ENCODE results near the gene TMEM201. TPM values are rescaled to one million over a fixed set of nuclear protein-coding genes. Genes with fewer than 3 reads are reported as not detected.

TMEM201 gene
- total RNA-seq, 2 donors from 2014 or later = 11.2 to 15.0 TPM

- Histone ChIP-seq H3K27me3 (replicated peaks; ENCODE audit: insufficient read depth) (no peaks in the 10 kb centered on the region), H3K36me3 (peaks cover 3% of the 10 kb centered on the region), H3K27ac (no peak overlapping the region), H3K4me1 (ENCODE audit: control insufficient read depth in 1 of 2, low read depth in 2 of 2) (no peaks in the 10 kb centered on the region), H3K9me3 (no peaks in the 10 kb centered on the region), H3K4me3 (no peak overlapping the region)
- TF ChIP-seq, protein P1, sequence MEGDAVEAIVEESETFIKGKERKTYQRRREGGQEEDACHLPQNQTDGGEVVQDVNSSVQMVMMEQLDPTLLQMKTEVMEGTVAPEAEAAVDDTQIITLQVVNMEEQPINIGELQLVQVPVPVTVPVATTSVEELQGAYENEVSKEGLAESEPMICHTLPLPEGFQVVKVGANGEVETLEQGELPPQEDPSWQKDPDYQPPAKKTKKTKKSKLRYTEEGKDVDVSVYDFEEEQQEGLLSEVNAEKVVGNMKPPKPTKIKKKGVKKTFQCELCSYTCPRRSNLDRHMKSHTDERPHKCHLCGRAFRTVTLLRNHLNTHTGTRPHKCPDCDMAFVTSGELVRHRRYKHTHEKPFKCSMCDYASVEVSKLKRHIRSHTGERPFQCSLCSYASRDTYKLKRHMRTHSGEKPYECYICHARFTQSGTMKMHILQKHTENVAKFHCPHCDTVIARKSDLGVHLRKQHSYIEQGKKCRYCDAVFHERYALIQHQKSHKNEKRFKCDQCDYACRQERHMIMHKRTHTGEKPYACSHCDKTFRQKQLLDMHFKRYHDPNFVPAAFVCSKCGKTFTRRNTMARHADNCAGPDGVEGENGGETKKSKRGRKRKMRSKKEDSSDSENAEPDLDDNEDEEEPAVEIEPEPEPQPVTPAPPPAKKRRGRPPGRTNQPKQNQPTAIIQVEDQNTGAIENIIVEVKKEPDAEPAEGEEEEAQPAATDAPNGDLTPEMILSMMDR (IDR thresholded peaks at IDR 0.05) = no peak
- DNase-seq (ENCODE audit: low spot score) (no peak), ATAC-seq (ENCODE audit: insufficient number of reproducible peaks, low FRiP score, low read depth) (no peak)
These were observed 12.4 kb downstream of the TMEM201 start for GRCh38 chr1:9600861-9601834.

- ATAC-seq (ENCODE audit: insufficient number of reproducible peaks, low FRiP score, low read depth) (no peak), DNase-seq (ENCODE audit: low spot score) (no peak)
- Histone ChIP-seq H3K27me3 (replicated peaks; ENCODE audit: insufficient read depth) (no peaks in the 10 kb centered on the region), H3K9me3 (no peaks in the 10 kb centered on the region), H3K27ac (no peak overlapping the region), H3K4me1 (ENCODE audit: control insufficient read depth in 1 of 2, low read depth in 2 of 2) (no peaks in the 10 kb centered on the region), H3K4me3 (no peak overlapping the region), H3K36me3 (peaks cover 3% of the 10 kb centered on the region)
- TF ChIP-seq, protein P1 (IDR thresholded peaks at IDR 0.05) = no peak
These were observed 13.5 kb downstream of the TMEM201 start for GRCh38 chr1:9601942-9602793.

DNA sequence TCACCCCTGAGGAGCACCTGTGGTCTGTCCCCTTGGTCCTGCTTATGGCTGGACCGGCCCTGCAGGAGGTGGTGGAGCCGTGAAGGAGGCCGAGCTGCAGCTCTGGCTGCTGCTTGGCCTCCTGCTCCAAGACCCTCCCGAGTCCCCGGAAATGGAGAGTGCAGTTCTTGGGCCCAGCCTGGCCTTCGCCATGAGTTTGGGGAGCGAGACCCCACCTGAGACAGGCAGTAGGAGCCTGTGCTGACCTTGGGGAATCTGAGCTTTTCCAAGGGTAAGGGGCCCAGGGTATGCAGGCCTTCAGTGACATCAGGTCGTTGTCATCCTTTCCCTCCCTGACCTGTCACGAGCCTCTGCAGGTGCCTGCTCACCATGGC, 14.1 kb downstream of the TMEM201 start:
- TF ChIP-seq, protein P1 (IDR thresholded peaks at IDR 0.05) = no peak
- ATAC-seq (ENCODE audit: insufficient number of reproducible peaks, low FRiP score, low read depth) (no peak), DNase-seq (ENCODE audit: low spot score) (no peak)
- H3K36me3 ChIP-seq = peaks cover 3% of the 10 kb centered on the region
- no peaks in the 10 kb centered on the region for H3K4me1 ChIP-seq (ENCODE audit: control insufficient read depth in 1 of 2, low read depth in 2 of 2)
- no peak overlapping the region for H3K4me3 ChIP-seq
- H3K27me3 ChIP-seq (replicated peaks; ENCODE audit: insufficient read depth) = no peaks in the 10 kb centered on the region
- no peak overlapping the region for H3K27ac ChIP-seq
- no peaks in the 10 kb centered on the region for H3K9me3 ChIP-seq

DNA sequence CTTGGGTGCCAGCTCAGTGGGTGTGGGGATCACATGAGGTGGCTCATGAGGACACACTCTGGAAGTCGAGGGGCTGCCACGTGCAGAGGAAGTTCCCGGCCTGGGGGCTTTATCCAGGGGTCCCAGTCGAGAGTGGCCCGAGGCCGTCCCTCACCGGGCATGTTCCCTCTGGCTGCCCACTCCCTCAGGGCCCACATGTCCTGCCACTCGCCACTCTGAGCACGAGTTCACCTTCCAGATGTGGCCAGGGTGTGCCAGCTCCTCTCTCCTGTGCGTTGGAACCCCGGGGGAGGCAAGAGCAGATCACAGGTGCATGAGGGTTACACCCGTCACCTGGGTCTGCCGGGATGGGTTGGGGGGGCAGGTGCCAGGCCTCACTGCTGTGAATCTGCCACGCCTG, 14.6 kb downstream of the TMEM201 start:
- H3K9me3 ChIP-seq = no peaks in the 10 kb centered on the region
- TF ChIP-seq, protein P1 (IDR thresholded peaks at IDR 0.05) = no peak
- ATAC-seq (ENCODE audit: insufficient number of reproducible peaks, low FRiP score, low read depth) (no peak), DNase-seq (ENCODE audit: low spot score) (no peak)
- H3K4me3 ChIP-seq = no peak overlapping the region
- H3K4me1 ChIP-seq (ENCODE audit: control insufficient read depth in 1 of 2, low read depth in 2 of 2) = no peaks in the 10 kb centered on the region
- H3K27ac ChIP-seq = no peak overlapping the region
- H3K27me3 ChIP-seq (replicated peaks; ENCODE audit: insufficient read depth) = no peaks in the 10 kb centered on the region
- H3K36me3 ChIP-seq = peaks cover 3% of the 10 kb centered on the region
